Cardiac muscle cell (in vitro differentiated cells and primary cell): ENCODE data around the gene ALOX15. TPM values are rescaled to one million over a fixed set of nuclear protein-coding genes. Genes with fewer than 3 reads are reported as not detected.
A peak's percentile ranks its signal among the peaks of the same experiment; 100 is the strongest.
"Not testable (repeated sequence)": the region's sequence is repeated elsewhere in the genome, so short reads cannot be mapped to it uniquely, and the experiment has no call there.

Experiments used
- DNase-seq, 2 donors: peaks; one replicate each; pipeline versions ENCODE4 v3.0.0 to v3.0.0-alpha.2; 2010 to 2017; ENCODE audit warnings: low read depth in 1 of 2, low spot score in 1 of 2
- H3K27ac ChIP-seq: fragments of 200-600 bp; sonication (generic); 2 replicates; pipeline ENCODE4 v1.5.1; 2016
- H3K27me3 ChIP-seq: fragments of 200-600 bp; sonication (generic); 2 replicates; pipeline ENCODE4 v1.6.0; 2016; ENCODE audit warnings: control low read depth
- H3K36me3 ChIP-seq: fragments of 200-600 bp; sonication (generic); 2 replicates; pipeline ENCODE4 v1.5.1; 2016; ENCODE audit warnings: control low read depth
- H3K4me1 ChIP-seq: fragments of 200-600 bp; sonication (generic); 2 replicates; pipeline ENCODE4 v1.8.1; 2017; ENCODE audit warnings: low read depth, mild to moderate bottlenecking, mixed run types
- H3K4me3 ChIP-seq: fragments of 200-600 bp; sonication (generic); 2 replicates; pipeline ENCODE4 v1.5.1; 2016; ENCODE audit warnings: mild to moderate bottlenecking
- H3K9me3 ChIP-seq: fragments of 200-600 bp; sonication (generic); 2 replicates; pipeline ENCODE4 v1.5.1; 2017; ENCODE audit warnings: low read depth, mild to moderate bottlenecking, control low read depth
- polyA plus RNA-seq: library from polyadenylated mRNA; unstranded; fragments of >200 nt; fragmentation: Nextera tagmentation; extraction: Ambion mirVana; gene quantifications from 2 replicates; pipeline ENCODE4 v1.2.1, GENCODE V29; 2016
- total RNA-seq: library from RNA; depleted of rRNA; stranded (reverse); fragments of >200 nt; gene quantifications from 2 replicates; pipeline ENCODE4 v1.2.3, GENCODE V29; 2016
- TF ChIP-seq, protein P1 (sequence below): IDR thresholded peaks from 2 replicates; pipeline ENCODE4 v1.5.1; 2012; ENCODE audit warnings: low read depth, mild to moderate bottlenecking, low read length

ALOX15 gene
- total and polyA plus RNA-seq, 2 experiments from 2014 or later = 0.71 to 1.5 TPM

DNA sequence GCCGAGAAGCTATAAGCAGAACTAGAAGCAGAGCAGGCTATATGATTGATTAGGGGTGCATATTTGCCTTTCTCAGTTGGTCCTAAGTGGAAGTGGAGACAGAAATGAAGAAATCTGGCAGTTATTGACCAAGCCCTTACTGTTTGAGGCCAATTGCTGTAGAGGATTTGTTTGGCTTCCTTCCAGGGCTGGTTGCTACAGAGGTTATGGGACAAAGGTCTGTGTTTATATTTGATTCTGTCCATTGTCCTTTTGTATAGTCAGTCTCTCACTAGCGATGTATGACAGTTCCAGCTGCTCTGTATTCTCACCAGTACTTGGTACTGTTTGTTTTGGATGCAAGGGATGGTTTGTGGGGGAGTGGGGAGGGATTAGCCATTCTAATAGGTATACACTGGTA, 7.3 kb upstream of the ALOX15 start:
- Histone ChIP-seq H3K4me1 (no peaks in the 10 kb centered on the region), H3K27me3 (peaks cover 58% of the 10 kb centered on the region), H3K27ac (no peak overlapping the region), H3K9me3 (no peaks in the 10 kb centered on the region), H3K4me3 (no peak overlapping the region), H3K36me3 (no peaks in the 10 kb centered on the region)
- peak in 1 of 2 donors; percentile 29 for DNase-seq
- TF ChIP-seq, protein P1, sequence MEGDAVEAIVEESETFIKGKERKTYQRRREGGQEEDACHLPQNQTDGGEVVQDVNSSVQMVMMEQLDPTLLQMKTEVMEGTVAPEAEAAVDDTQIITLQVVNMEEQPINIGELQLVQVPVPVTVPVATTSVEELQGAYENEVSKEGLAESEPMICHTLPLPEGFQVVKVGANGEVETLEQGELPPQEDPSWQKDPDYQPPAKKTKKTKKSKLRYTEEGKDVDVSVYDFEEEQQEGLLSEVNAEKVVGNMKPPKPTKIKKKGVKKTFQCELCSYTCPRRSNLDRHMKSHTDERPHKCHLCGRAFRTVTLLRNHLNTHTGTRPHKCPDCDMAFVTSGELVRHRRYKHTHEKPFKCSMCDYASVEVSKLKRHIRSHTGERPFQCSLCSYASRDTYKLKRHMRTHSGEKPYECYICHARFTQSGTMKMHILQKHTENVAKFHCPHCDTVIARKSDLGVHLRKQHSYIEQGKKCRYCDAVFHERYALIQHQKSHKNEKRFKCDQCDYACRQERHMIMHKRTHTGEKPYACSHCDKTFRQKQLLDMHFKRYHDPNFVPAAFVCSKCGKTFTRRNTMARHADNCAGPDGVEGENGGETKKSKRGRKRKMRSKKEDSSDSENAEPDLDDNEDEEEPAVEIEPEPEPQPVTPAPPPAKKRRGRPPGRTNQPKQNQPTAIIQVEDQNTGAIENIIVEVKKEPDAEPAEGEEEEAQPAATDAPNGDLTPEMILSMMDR = no peak

DNA sequence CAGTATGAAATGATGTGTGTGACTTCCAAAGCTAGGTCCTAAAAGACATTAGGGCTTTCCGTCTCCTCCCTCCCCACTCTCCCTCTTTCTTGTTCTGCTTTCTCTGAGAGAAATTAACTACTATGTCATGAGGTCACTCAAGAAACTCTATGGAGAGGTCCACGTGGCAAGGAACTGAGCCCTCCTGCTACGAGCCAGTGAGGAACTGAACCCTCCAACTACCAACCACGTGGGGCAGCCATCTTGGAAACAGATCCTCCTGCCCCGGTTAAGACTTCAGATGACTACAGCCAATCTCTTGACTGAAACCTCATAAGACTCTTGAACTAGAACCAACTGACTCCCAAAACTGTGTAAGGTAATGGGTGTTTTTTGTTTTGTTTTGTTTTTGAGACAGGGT, 4.2 kb upstream of the ALOX15 start:
- Histone ChIP-seq H3K27me3 (peaks cover 88% of the 10 kb centered on the region), H3K9me3 (no peaks in the 10 kb centered on the region), H3K4me1 (peaks cover 4% of the 10 kb centered on the region), H3K27ac (no peak overlapping the region), H3K36me3 (no peaks in the 10 kb centered on the region), H3K4me3 (no peak overlapping the region)
- TF ChIP-seq, protein P1 = no peak
- no peak for DNase-seq

DNA sequence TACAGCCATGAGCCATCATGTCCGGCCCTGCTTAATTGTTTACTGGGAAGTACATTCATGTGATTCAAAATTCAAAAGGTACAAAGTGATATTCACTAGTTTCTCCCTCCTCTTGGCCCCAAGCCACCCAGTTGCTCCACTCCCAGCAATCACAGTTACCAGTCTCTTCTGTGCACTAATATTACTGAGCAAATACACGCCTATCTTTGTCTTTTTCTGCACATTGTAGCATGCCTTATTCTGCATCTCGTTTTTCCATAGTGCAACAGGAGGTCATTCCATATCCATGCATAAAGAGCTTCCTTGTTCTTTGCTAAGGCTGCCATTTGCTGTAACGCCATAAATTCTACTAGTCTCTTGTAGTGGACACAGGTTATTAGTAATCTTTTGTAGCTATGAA, 2.2 kb upstream of the ALOX15 start:
- no peaks in the 10 kb centered on the region for H3K9me3 ChIP-seq
- H3K4me1 ChIP-seq = peaks cover 4% of the 10 kb centered on the region
- TF ChIP-seq, protein P1 = no peak
- DNase-seq = no peak
- no peaks in the 10 kb centered on the region for H3K36me3 ChIP-seq
- H3K27ac ChIP-seq = no peak overlapping the region
- H3K4me3 ChIP-seq = no peak overlapping the region
- H3K27me3 ChIP-seq = peaks cover 91% of the 10 kb centered on the region

DNA sequence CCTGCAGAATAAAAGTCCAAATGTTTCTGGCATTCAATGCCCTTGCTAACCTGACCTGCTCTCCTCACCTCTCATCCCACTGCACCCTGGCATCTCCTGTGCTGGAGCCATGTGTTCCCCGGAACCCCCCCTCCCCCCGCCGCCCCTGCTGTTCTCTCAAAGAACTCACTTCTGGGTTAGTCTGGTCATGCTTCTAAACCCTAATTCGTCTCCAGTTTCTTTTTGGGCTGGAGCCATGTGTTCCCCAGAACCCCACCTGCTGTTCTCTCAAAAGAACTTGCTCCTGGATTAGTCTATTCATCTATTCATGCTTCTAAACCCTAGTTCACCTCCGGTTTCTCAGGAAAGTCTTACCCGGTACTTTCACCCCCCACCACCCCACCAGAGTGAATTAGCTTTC, 808 bp upstream of the ALOX15 start:
- peaks cover 85% of the 10 kb centered on the region for H3K27me3 ChIP-seq

DNA sequence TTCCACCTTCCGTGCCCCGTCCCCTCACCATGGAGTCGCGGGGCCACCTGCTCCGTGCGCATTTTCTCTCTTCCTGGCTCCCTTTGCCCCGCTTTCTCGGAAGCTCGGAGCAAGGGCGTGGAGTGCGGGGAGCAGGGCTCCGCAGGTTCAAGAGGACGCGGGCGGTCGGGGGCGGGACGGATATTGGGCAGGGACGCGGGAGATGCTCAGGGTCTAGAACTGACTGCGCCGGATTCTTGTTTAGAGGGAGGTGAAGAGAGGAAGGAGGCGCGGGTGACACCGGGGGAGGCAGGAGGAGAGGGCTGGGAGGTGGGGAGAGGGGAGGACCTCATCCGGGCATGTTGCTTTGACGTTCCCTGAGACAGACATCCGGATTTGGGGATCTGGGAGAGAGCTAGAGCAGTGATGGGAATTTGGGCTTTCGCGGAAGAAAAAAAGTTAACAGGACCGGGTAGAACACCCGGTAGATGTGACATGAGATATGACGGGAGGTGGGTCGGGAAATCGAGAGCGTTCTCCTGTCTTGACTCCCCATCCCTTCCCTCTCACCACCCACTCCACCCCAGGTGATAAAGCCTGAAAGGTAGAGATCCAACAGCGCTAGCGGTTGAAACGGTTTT, 799 bp downstream of the ALOX15 start:
- H3K27me3 ChIP-seq = peaks cover 87% of the 10 kb centered on the region
- not testable (repeated sequence) for DNase-seq, H3K4me3 ChIP-seq, H3K9me3 ChIP-seq, H3K4me1 ChIP-seq, H3K36me3 ChIP-seq, H3K27ac ChIP-seq

More for the DNA sequence above, 808 bp upstream of the ALOX15 start:
- no peaks in the 10 kb centered on the region for H3K36me3 ChIP-seq
- H3K4me3 ChIP-seq = no peak overlapping the region
- TF ChIP-seq, protein P1 = no peak
- DNase-seq = no peak
- peaks cover 4% of the 10 kb centered on the region for H3K4me1 ChIP-seq
- H3K9me3 ChIP-seq = no peaks in the 10 kb centered on the region
- H3K27ac ChIP-seq = no peak overlapping the region

DNA sequence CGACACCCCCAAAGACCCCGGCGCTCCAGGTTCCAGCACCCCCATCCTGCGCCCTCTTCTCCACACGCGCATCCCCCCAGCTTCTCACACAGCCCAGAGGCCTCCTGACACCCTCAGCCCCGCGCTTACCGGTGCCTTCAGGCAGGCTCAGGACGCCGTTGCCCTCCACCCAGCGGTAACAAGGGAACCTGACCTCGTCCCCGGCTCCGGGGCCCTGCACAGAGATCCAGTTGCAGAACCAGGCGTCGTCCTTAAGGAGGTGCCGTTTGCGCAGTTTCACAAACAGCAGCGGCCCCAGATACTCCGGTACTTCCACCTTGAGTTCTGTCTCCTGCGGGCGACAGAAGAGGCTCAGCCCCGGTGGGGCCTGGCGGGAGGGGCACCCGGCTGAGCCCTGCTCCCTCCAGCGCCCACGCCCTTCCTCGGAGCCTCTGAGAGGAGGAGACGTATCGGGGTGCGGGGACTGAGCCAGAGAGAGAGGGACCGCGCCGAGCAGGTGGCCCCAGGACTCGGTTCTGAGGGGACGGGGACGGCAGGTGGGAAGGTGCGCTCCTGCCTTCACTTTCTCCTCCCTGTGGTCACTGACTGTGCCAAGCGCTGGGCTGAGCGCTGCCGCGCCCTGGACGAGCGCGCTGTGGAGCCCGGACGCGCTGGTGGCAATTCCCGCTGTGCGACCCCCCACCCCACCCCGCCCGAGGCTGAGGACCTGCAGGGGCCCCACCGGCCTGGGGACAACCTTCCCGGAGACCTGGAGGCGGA, 2.0 kb downstream of the ALOX15 start:
- TF ChIP-seq, protein P1 = peak; percentile 30
- H3K4me1 ChIP-seq, H3K36me3 ChIP-seq, H3K9me3 ChIP-seq, H3K27ac ChIP-seq, H3K4me3 ChIP-seq: not testable (repeated sequence)
- DNase-seq = peak; percentile 65 to 81
- peaks cover 87% of the 10 kb centered on the region for H3K27me3 ChIP-seq

DNA sequence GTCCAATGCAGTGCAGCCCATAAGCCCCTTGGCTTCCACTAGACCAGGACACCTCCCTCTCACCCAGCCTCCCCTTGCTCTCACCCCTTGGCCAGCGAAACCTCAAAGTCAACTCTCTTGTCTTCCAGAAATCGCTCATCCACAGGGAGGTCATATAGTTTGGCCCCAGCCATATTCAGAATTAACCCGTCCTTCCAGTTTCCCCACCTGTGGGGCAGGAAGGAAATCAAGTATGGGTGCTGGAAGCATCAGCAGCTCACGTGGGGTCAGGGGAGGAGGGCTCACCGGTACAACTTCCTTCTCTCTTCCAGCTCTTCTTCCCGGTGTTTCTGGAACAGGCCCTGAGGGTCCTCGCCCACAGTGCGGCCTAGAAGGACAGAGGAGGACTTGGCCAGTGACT, 2.7 kb downstream of the ALOX15 start:
- H3K9me3 ChIP-seq, H3K4me3 ChIP-seq: not testable (repeated sequence)
- H3K27me3 ChIP-seq = peaks cover 81% of the 10 kb centered on the region

More for the DNA sequence above, 2.7 kb downstream of the ALOX15 start:
- not testable (repeated sequence) for H3K27ac ChIP-seq, H3K36me3 ChIP-seq, DNase-seq, H3K4me1 ChIP-seq
